Activated naive CD4-positive, alpha-beta T cell treated with anti-CD3 and anti-CD28 coated beads for 36 hours (primary cell): ENCODE data around the gene GEMIN2. TPM values are rescaled to one million over a fixed set of nuclear protein-coding genes. Genes with fewer than 3 reads are reported as not detected.
A peak's percentile ranks its signal among the peaks of the same experiment; 100 is the strongest.
"Not testable (repeated sequence)": the region's sequence is repeated elsewhere in the genome, so short reads cannot be mapped to it uniquely, and the experiment has no call there.

Experiments used
- CTCF ChIA-PET: fragments of 350-600 bp; sonication (Branson Sonifier 250); formaldehyde crosslinking; loops from one replicate; lab custom pipeline; 2021; ENCODE audit warnings: antibody characterized with exemption; lab: Charles Lee
- DNase-seq: peaks from one replicate; pipeline ENCODE4 v3.0.0-alpha.2; 2020
- H3K27ac Mint-ChIP-seq: one replicate; pipeline ENCODE4 v1.8.0; 2021; ENCODE audit warnings: mild to moderate bottlenecking, mixed read lengths
- H3K27me3 Mint-ChIP-seq: one replicate; pipeline ENCODE4 v1.8.0; 2021; ENCODE audit warnings: low read depth, mixed read lengths
- H3K36me3 Mint-ChIP-seq: one replicate; pipeline ENCODE4 v1.8.0; 2021; ENCODE audit warnings: low read depth, mixed read lengths
- H3K4me1 Mint-ChIP-seq: one replicate; pipeline ENCODE4 v1.8.0; 2021; ENCODE audit warnings: low read depth, mixed read lengths
- H3K4me3 Mint-ChIP-seq: one replicate; pipeline ENCODE4 v1.8.0; 2021; ENCODE audit warnings: mild to moderate bottlenecking, moderate library complexity, mixed read lengths
- H3K9me3 Mint-ChIP-seq: one replicate; pipeline ENCODE4 v1.8.0; 2021; ENCODE audit warnings: mixed read lengths
- intact Hi-C: fragments of 100-400 bp; cut with micrococcal nuclease; formaldehyde crosslinking; loops from one replicate; pipeline ENCODE4 v1.15.1; 2023
- total RNA-seq, 2 experiments: library from RNA; stranded (reverse); gene quantifications; one replicate each; pipeline ENCODE4 v1.2.3, GENCODE V29; 2021

GEMIN2 gene
- total RNA-seq, result 10 to 100 TPM; 20.7 to 22.7 TPM

DNA sequence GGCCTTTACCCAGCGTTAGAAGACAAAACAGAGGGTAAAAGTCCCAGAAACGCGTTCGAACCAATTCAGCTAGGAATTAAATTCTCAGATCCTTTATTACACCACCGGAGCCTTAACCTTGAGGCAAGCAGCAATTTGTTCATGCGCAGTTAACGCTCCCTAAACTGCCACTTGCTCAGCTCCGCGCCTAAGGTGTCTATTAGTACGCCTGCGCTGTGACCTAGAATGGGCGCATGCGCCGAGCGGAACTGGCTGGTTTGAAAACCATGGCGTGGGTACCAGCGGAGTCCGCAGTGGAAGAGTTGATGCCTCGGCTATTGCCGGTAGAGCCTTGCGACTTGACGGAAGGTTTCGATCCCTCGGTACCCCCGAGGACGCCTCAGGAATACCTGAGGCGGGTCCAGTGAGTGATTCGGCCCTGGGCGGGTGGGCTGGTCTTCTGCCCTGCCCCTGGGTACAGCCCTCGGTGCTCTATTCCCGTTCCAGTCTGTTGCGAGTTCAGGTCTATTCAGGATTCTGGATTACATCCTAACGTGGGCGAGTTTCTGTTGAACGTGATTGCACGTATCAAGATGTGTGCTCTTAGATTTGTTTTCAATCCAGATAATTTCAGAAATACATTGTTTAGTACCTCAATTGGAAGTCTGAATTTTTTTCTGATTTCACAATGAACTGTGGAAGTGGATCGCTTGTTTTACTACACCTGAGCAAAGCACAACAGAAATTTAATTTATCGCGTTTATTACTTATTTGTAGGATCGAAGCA lies at the start of gene GEMIN2:
Gene GEMIN2, plus strand, starts transcription at position 251 of the 766 bp plus-strand sequence. Its CDS starts 16 bp downstream, at position 267.
- CTCF ChIA-PET, result interaction anchor here (0.6 to 1.0 kb wide), 4 partner anchors 26 to 312 kb away, joined by 3 to 4 read pairs (median 4); no protein-coding TSS in a partner anchor
- Mint-ChIP-seq H3K4me3 (peak within 1 kb of the TSS; percentile 94), H3K27ac (peak within 1 kb of the TSS; percentile 90), H3K9me3 (no peaks in the 10 kb centered on the region), H3K4me1 (peaks cover 23% of the 10 kb centered on the region), H3K27me3 (no peaks in the 10 kb centered on the region), H3K36me3 (peaks cover 11% of the 10 kb centered on the region)
- intact Hi-C loops, result loop anchor here (1.0 to 2.0 kb wide), 7 partner anchors 11 to 318 kb away; partner anchors contain the start of genes FBXO33, PNN, SEC23A and TRAPPC6B
- peak; percentile 96 for DNase-seq

DNA sequence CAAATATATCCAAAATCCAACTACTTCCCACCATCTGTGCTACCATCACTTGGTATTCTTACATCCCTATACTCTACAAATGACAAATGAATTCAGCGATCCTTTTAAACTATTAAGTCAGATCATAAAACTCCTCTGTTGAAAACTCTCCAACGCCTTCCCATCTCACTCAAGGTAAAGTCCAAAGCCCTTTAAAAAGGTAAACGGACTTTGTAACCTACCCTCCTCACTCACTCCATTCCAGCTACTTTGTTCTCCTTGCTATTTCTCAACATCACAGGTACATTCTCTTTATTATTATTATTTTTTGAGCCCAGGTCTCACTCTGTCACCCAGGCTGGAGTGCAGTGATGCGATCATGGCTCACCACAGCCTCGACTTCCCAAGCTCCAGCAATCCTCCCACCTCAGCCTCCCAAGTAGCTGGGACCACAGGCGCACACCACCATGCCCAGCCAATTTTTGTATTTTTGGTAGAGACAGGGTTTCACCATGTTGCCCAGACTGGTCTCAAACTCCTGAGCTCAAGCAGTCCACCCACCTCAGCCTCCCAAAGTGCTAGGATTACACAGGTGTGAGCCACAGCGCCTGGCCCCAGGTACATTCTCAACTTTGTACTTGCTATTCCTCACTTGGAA lies 44.8 kb upstream of the GEMIN2 start:
- DNase-seq, H3K27me3 Mint-ChIP-seq, H3K27ac Mint-ChIP-seq, CTCF ChIA-PET, H3K9me3 Mint-ChIP-seq, intact Hi-C loops, H3K4me3 Mint-ChIP-seq, H3K4me1 Mint-ChIP-seq: not testable (repeated sequence)
- peaks cover 44% of the 10 kb centered on the region for H3K36me3 Mint-ChIP-seq

DNA sequence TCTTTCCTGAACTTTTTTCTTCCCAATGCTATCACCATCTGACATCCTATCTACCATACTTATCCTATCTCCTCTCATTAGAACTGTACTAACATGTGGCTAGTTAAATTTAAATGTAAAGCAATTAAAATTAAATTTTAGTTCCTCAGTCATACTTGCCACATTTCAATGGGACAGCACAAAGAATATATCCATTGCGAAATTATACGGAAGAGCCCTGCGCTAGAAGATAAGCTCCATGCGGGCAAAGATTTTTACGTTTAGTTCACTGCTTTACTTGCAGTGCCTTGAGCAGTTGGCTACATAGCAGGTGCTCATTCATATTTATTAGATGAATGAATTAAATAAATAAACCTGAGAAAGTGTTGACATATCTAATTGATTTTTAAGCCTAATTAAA lies 44.2 kb upstream of the GEMIN2 start:
- H3K27ac Mint-ChIP-seq, result no peak overlapping the region
- H3K27me3 Mint-ChIP-seq, result no peaks in the 10 kb centered on the region
- no peak overlapping the region for H3K4me3 Mint-ChIP-seq
- CTCF ChIA-PET, result no interaction called here
- no peak for DNase-seq
- intact Hi-C loops, result no loop called here
- H3K4me1 Mint-ChIP-seq, result peaks cover 2% of the 10 kb centered on the region
- no peaks in the 10 kb centered on the region for H3K9me3 Mint-ChIP-seq
- peaks cover 40% of the 10 kb centered on the region for H3K36me3 Mint-ChIP-seq

GRCh38 chr14:39071096-39071495 lies 43.0 kb upstream of the GEMIN2 start:
- H3K4me3 Mint-ChIP-seq, result no peak overlapping the region
- no peak for DNase-seq
- CTCF ChIA-PET, result interaction anchor here (0.6 kb wide), 1 partner anchor 127 kb away, joined by 3 read pairs; no protein-coding TSS in a partner anchor
- peaks cover 37% of the 10 kb centered on the region for H3K36me3 Mint-ChIP-seq
- H3K4me1 Mint-ChIP-seq, result peaks cover 2% of the 10 kb centered on the region
- H3K27me3 Mint-ChIP-seq, result no peaks in the 10 kb centered on the region
- no peak overlapping the region for H3K27ac Mint-ChIP-seq
- H3K9me3 Mint-ChIP-seq, result no peaks in the 10 kb centered on the region
- intact Hi-C loops, result no loop called here

DNA sequence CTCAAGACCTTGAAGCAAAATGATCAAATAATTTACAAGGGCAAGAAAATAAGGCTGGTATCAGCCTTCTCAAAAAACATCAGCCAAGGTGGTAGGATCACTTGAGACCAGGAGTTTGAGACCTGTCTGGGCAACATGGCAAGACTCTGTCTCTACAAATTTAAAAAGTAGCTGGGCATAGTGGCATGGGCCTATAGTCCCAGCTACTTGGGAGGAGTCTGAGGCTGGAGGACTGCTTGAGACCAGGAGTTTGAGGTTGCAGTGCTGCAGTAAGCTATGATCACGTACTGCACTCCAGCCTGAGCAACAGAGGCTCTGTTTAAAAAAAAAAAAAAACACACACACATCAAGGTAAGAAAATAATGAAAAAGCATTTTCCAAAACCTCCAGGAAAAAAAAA lies 33.2 kb upstream of the GEMIN2 start:
- intact Hi-C loops, result no loop called here
- Mint-ChIP-seq H3K27me3 (no peaks in the 10 kb centered on the region), H3K27ac (no peak overlapping the region), H3K36me3 (peaks cover 37% of the 10 kb centered on the region), H3K4me3 (no peak overlapping the region), H3K4me1 (peaks cover 2% of the 10 kb centered on the region), H3K9me3 (no peaks in the 10 kb centered on the region)
- no peak for DNase-seq
- CTCF ChIA-PET, result interaction anchor here (1.1 kb wide), 1 partner anchor 317 kb away, joined by 6 read pairs; no protein-coding TSS in a partner anchor

- H3K4me1 Mint-ChIP-seq, result peaks cover 2% of the 10 kb centered on the region
- CTCF ChIA-PET, result no interaction called here
- intact Hi-C loops, result no loop called here
- H3K27me3 Mint-ChIP-seq, result no peaks in the 10 kb centered on the region
- no peak overlapping the region for H3K4me3 Mint-ChIP-seq
- H3K27ac Mint-ChIP-seq, result no peak overlapping the region
- no peaks in the 10 kb centered on the region for H3K9me3 Mint-ChIP-seq
- peaks cover 38% of the 10 kb centered on the region for H3K36me3 Mint-ChIP-seq
- no peak for DNase-seq
These were observed 31.0 kb upstream of the GEMIN2 start for GRCh38 chr14:39083127-39083526.

DNA sequence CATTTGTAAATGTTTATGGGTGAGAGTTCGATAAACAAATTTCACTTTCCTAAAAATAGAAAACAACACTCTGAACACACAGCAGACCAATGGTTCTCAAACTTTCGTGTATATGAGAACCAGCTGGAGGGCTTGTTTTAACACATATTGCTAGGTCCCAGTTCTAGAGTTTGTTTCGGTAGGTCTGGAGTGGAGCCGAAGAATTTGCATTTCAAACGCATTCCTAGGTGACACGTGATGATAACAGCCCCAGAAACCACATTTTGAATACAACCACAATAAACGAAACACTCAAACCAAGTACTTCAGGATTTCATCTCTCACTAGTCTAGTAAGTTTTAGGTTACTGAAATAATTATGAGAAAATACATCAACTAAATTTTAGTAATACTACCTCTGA lies 28.2 kb upstream of the GEMIN2 start:
- CTCF ChIA-PET, result no interaction called here
- H3K9me3 Mint-ChIP-seq, result no peaks in the 10 kb centered on the region
- no peak overlapping the region for H3K4me3 Mint-ChIP-seq
- H3K27ac Mint-ChIP-seq, result no peak overlapping the region
- intact Hi-C loops, result no loop called here
- peaks cover 44% of the 10 kb centered on the region for H3K36me3 Mint-ChIP-seq
- no peaks in the 10 kb centered on the region for H3K27me3 Mint-ChIP-seq
- peaks cover 17% of the 10 kb centered on the region for H3K4me1 Mint-ChIP-seq
- DNase-seq, result no peak

DNA sequence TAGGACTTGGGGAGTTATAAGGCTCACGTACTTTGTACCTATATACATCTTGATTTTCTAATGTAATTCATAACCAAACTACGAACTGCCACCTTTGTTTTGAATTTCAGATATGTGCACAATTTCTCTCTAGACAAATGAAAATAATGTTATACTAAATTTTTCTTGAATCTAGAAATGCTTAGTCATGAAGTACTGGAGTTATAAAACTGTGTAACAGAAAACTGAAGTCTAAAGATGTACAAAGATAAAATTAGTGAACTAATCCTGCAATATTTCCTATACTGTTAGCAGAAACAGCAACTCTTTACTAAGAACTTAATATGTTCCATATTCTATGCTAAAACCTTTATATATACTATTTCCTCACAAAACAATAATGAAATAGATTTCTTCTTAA lies 26.6 kb upstream of the GEMIN2 start:
- no peak overlapping the region for H3K27ac Mint-ChIP-seq
- no peaks in the 10 kb centered on the region for H3K9me3 Mint-ChIP-seq
- intact Hi-C loops, result no loop called here
- CTCF ChIA-PET, result no interaction called here
- peaks cover 27% of the 10 kb centered on the region for H3K4me1 Mint-ChIP-seq
- no peak for DNase-seq
- no peak overlapping the region for H3K4me3 Mint-ChIP-seq
- peaks cover 49% of the 10 kb centered on the region for H3K36me3 Mint-ChIP-seq
- H3K27me3 Mint-ChIP-seq, result no peaks in the 10 kb centered on the region

DNA sequence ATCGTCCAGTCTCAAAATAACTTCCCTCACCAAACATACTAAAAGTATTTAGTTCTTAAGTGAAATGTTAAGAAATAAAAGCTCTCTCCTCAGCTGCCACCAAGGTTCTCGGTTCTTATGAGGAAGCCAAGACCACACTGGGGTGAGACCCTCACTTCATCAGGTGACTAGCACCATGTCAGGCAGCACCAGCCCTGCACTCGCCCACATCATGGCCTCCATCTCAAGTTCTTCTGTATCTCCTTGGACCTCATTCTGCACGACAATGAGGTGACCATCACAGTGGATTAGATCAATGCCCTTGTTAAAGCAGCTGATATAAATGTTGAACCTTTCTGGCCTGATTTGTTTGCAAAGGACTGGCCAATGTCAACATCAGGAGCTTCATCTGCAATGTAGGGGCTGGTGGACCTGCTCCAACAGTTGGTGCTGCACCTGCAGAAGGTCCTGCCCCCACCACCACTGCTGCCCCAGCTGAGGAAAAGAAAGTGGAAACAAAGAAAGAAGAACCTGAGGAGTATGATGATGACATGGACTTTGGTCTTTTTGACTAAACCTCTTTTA lies 23.5 kb upstream of the GEMIN2 start:
- Mint-ChIP-seq H3K27me3 (no peaks in the 10 kb centered on the region), H3K4me3 (no peak overlapping the region), H3K4me1 (peaks cover 36% of the 10 kb centered on the region), H3K27ac (no peak overlapping the region), H3K9me3 (no peaks in the 10 kb centered on the region), H3K36me3 (peaks cover 42% of the 10 kb centered on the region)
- no peak for DNase-seq
- intact Hi-C loops, result no loop called here
- CTCF ChIA-PET, result interaction anchor here (0.6 kb wide), 2 partner anchors 35 to 282 kb away, joined by 3 read pairs; no protein-coding TSS in a partner anchor

DNA sequence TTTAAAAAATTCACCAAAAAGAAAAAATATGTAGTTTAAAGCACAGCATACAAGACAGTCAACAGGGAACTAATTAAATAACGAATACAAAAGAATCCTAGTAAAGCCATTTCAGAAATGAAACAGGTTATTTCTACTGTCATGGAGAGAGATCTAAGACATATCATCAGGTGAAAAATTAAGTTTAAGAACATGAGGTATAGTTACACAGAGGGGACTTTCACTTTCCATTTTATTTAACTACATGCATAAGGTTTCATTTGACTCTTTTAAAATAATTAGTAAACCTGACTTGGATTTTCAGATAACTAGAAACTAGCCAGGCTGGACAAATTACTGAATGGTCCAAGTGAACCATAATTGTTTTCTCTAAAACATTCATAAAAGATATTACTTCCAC lies 22.4 kb upstream of the GEMIN2 start:
- CTCF ChIA-PET, result no interaction called here
- no peaks in the 10 kb centered on the region for H3K27me3 Mint-ChIP-seq
- intact Hi-C loops, result no loop called here
- H3K27ac Mint-ChIP-seq, result peak overlapping the region; percentile 21
- H3K4me3 Mint-ChIP-seq, result no peak overlapping the region
- peaks cover 36% of the 10 kb centered on the region for H3K4me1 Mint-ChIP-seq
- H3K9me3 Mint-ChIP-seq, result no peaks in the 10 kb centered on the region
- DNase-seq, result no peak
- H3K36me3 Mint-ChIP-seq, result peaks cover 40% of the 10 kb centered on the region

GRCh38 chr14:39094515-39094914 lies 19.6 kb upstream of the GEMIN2 start:
- DNase-seq, result no peak
- CTCF ChIA-PET, result no interaction called here
- H3K27ac Mint-ChIP-seq, result no peak overlapping the region
- no peaks in the 10 kb centered on the region for H3K27me3 Mint-ChIP-seq
- no peak overlapping the region for H3K4me3 Mint-ChIP-seq
- peaks cover 48% of the 10 kb centered on the region for H3K4me1 Mint-ChIP-seq
- H3K9me3 Mint-ChIP-seq, result no peaks in the 10 kb centered on the region
- intact Hi-C loops, result no loop called here
- H3K36me3 Mint-ChIP-seq, result peaks cover 31% of the 10 kb centered on the region

DNA sequence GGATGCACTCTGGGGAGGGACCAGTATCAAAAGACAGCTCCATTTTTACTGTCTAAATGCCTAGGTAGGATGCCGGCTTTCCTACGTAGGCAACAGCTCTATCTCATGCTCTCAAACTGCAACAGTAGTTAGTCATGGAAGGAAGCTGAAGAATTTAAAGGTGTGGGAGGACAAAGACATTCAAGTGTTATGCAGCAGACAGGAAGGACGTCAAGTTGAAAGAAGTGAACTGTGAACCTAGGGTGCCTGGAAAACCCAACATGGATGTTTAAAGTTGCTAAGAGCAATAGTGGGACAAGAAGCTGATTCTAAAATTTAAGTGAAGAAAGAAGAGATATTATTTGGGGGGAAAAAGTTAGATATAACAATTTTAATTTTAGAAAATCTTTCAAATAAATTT lies 17.0 kb upstream of the GEMIN2 start:
- peak; percentile 63 for DNase-seq
- Mint-ChIP-seq H3K27me3 (no peaks in the 10 kb centered on the region), H3K27ac (peak overlapping the region; percentile 82), H3K4me1 (peaks cover 46% of the 10 kb centered on the region), H3K4me3 (no peak overlapping the region), H3K9me3 (no peaks in the 10 kb centered on the region), H3K36me3 (peaks cover 17% of the 10 kb centered on the region)
- intact Hi-C loops, result loop anchor here (2.0 to 5.0 kb wide), 2 partner anchors 18 to 1030 kb away; partner anchors contain the start of gene GEMIN2
- CTCF ChIA-PET, result interaction anchor here (1.0 to 1.2 kb wide), 2 partner anchors 73 to 331 kb away, joined by 3 read pairs; no protein-coding TSS in a partner anchor
